ENCODE data around the gene TFPI.

TFPI gene

GRCh38 chr2:187461294-187462261, 92.7 kb downstream of the TFPI start:
- DNase-seq, result no peak

- DNase-seq, result no peak
Measured at GRCh38 chr2:187459256-187459655, 95.0 kb downstream of the TFPI start.

GRCh38 chr2:187453078-187453641, 101.1 kb downstream of the TFPI start:
- DNase-seq, result no peak

- no peak for DNase-seq
Measured at GRCh38 chr2:187451510-187451909, 102.7 kb downstream of the TFPI start.

- DNase-seq, result no peak
Measured at GRCh38 chr2:187447336-187447735, 106.9 kb downstream of the TFPI start.

- no peak for DNase-seq
Measured at GRCh38 chr2:187446711-187447110, 107.5 kb downstream of the TFPI start.

GRCh38 chr2:187445051-187445450, 109.2 kb downstream of the TFPI start:
- DNase-seq, result no peak

GRCh38 chr2:187442778-187443177, 111.5 kb downstream of the TFPI start:
- no peak for DNase-seq

GRCh38 chr2:187442378-187442777, 111.9 kb downstream of the TFPI start:
- no peak for DNase-seq

GRCh38 chr2:187440101-187440675, 114.0 kb downstream of the TFPI start:
- no peak for DNase-seq

GRCh38 chr2:187438455-187438854, 115.8 kb downstream of the TFPI start:
- DNase-seq, result no peak

- DNase-seq, result no peak
Measured at GRCh38 chr2:187435756-187436155, 118.5 kb downstream of the TFPI start.

GRCh38 chr2:187435078-187435477, 119.2 kb downstream of the TFPI start:
- no peak for DNase-seq

- DNase-seq, result no peak
Measured at GRCh38 chr2:187434342-187434785, 119.9 kb downstream of the TFPI start.

GRCh38 chr2:187431911-187432310, 122.3 kb downstream of the TFPI start:
- DNase-seq, result no peak

- DNase-seq, result peak; percentile 56
Measured at GRCh38 chr2:187429989-187430388, 124.2 kb downstream of the TFPI start.

- no peak for DNase-seq
Measured at GRCh38 chr2:187424146-187424545, 130.1 kb downstream of the TFPI start.

- DNase-seq, result no peak
Measured at GRCh38 chr2:187422282-187422681, 132.0 kb downstream of the TFPI start.

GRCh38 chr2:187421519-187421918, 132.7 kb downstream of the TFPI start:
- no peak for DNase-seq

GRCh38 chr2:187419808-187420207, 134.4 kb downstream of the TFPI start:
- no peak for DNase-seq

- no peak for DNase-seq
Measured at GRCh38 chr2:187415449-187415848, 138.8 kb downstream of the TFPI start.

Measured in NCI-H226 (cell line).